ENCODE data around the gene ZNF816.
"Not testable (repeated sequence)": the region's sequence is repeated elsewhere in the genome, so short reads cannot be mapped to it uniquely, and the experiment has no call there.

ZNF816 gene

GRCh38 chr19:52923778-52924593 lies 38.7 kb downstream of the ZNF816 start:
- no peak for DNase-seq

DNA sequence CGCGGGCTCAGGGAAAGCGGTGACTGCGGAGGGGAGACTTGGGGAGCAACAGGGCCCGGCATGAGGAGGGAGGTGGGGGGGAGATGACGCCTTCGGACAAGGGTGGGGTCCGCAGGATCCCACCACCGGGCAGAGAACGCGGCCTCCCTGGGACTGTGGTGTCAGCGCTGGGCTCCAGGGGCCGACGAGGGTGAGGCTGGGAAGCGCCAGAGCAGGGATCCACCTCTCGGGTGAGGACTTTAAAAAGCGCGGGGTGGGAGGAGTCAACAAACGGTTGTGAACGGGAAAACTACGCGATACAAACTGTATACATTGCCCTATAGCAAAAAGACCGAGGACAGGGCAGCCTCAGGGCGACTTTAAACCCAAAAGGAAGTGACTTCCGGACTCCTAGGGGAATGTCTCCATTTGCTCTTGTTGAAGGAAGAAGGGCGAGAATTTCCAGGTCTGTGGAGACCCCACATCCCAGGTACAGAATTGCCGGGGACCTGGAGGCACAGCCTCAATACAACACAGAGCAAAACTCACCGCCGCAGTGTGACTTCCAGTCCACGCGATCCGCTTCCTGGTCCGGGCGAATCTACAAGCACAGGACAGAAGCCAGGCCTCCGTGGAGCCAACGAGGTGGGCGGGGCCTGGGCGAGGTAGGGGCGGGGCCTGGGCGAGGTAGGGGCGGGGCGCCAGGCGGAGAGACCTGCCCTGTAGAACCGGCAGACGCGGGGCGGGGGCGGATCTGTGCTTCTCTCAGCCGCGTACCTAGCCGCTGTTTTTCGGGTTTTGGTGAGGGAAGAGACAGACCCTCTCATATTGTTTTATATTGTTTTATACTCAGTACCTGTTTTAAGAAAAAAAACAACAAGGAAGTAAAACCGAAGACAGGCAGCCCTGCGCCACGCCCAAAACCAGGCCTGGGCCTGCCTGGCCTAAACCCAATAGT lies 39.6 kb downstream of the ZNF816 start, which contains the start of gene ZNF888:
ZNF888 (minus strand) TSS at position 588 of the 937 bp plus-strand sequence. CDS start 5,555 bp downstream, outside the sequence.
- peak; percentile 54 to 68 for DNase-seq

- no peak for DNase-seq
Observed at GRCh38 chr19:52917531-52917930, 45.1 kb downstream of the ZNF816 start.

DNA sequence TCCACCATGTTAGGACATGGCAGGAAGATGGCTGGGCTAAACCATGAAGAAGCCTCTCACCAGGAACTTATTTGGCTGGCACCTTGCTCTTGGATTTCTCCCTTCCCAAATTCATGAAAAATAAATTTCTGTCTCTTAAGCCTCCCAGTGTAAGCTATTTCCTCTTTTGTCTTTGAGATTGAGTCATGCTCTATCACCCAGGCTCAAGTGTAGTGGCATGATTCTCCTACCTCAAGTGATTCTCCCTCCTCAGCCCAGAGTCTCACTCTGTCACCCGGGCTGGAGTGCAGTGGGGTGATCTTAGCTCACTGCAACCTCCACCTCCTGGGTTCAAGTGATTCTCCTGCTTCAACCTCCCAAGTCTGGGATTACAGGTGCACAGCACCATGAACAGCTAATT lies 52.0 kb downstream of the ZNF816 start:
- DNase-seq: no peak

- not testable (repeated sequence) for DNase-seq
Observed at GRCh38 chr19:52904052-52904780, 58.5 kb downstream of the ZNF816 start.

DNA sequence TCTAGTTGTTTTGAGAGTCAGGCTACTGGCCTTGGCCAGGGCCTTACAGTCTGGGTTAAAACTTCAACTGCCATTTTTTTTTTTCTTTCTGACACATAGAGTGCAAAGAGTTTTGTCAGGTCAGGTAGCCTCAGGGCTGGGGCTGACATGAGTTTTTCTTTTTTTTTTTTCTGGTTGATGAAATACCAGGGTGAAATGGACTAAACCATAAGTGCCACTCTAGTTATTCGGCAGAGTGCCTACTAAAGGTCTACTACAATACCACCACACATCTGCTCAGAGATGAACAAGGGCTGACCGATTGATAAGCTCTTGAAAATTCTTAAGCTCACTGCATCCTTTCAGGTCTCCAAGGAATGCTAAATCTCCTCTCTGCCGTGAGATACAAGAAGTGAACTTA lies 60.8 kb downstream of the ZNF816 start:
- DNase-seq: no peak

Measured in SW 1271 (cell line).